ENCODE results near the gene FGF1.

FGF1 gene

GRCh38 chr5:142661143-142661542 lies 24.7 kb downstream of the FGF1 start:
- Histone ChIP-seq H3K4me3 (ENCODE audit: low read depth, low read length) (no peak overlapping the region), H3K9me3 (ENCODE audit: control insufficient read depth, low read length) (no peaks in the 10 kb centered on the region), H3K79me2 (no peaks in the 10 kb centered on the region), H3K36me3 (ENCODE audit: control insufficient read depth, insufficient read depth, low read length) (no peaks in the 10 kb centered on the region), H2AFZ (no peak overlapping the region), H3K4me1 (no peaks in the 10 kb centered on the region), H3K9ac (no peak overlapping the region), H3K27ac (no peak overlapping the region), H3K27me3 (ENCODE audit: control insufficient read depth, insufficient read depth, low read length) (no peaks in the 10 kb centered on the region), H3K4me2 (ENCODE audit: low read length) (no peak overlapping the region)
- TF ChIP-seq CTCF (IDR thresholded peaks at IDR 0.05) = no peak

DNA sequence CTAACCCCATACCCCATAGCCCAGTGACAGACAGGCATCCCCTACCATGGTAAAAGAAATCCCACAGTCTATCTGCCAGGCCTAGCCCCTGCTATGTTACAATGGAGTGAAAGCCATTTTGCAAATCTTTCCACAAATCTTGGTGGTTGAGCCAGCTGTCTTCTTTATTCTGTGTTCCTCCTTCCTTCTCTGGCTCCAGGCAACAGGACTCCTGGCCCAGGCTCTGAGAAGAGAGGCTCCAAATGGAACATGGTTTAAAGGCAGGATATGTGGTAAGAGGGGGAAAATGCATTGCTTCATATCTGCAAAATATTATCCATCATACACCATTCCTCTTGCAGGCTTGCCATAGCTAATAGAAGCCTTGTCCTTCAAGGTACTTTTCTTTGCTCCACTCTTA lies 25.2 kb downstream of the FGF1 start:
- Histone ChIP-seq H3K9me3 (ENCODE audit: control insufficient read depth, low read length) (no peaks in the 10 kb centered on the region), H3K4me3 (ENCODE audit: low read depth, low read length) (no peak overlapping the region), H3K79me2 (no peaks in the 10 kb centered on the region), H3K27me3 (ENCODE audit: control insufficient read depth, insufficient read depth, low read length) (no peaks in the 10 kb centered on the region), H3K9ac (no peak overlapping the region), H3K4me1 (no peaks in the 10 kb centered on the region), H3K36me3 (ENCODE audit: control insufficient read depth, insufficient read depth, low read length) (no peaks in the 10 kb centered on the region), H2AFZ (no peak overlapping the region), H3K4me2 (ENCODE audit: low read length) (no peak overlapping the region), H3K27ac (no peak overlapping the region)
- no peak for TF ChIP-seq CTCF (IDR thresholded peaks at IDR 0.05)

DNA sequence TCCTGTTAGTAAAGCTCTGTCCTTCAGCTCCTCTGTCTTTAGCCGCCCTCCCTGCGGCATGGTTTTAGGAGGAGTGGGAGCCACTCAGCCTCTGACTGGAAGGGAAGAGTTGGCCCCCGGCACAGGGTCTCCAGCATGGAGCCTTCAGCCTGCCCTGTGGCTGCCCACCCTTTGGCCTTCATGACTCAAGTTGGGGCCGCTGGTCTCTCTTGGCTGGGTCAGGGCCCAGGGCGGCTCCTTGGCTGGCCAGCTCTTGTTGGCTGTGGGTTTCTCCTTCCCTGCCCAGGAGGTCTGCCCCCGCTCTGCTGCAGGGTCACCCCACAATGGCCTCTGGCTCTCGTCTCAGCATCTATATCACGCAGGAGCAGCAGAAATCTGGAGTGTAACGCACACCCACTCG lies 25.7 kb downstream of the FGF1 start:
- Histone ChIP-seq H3K4me3 (ENCODE audit: low read depth, low read length) (no peak overlapping the region), H2AFZ (no peak overlapping the region), H3K4me1 (peaks cover 4% of the 10 kb centered on the region), H3K9me3 (ENCODE audit: control insufficient read depth, low read length) (no peaks in the 10 kb centered on the region), H3K9ac (no peak overlapping the region), H3K4me2 (ENCODE audit: low read length) (no peak overlapping the region), H3K27me3 (ENCODE audit: control insufficient read depth, insufficient read depth, low read length) (no peaks in the 10 kb centered on the region), H3K27ac (no peak overlapping the region), H3K79me2 (no peaks in the 10 kb centered on the region), H3K36me3 (ENCODE audit: control insufficient read depth, insufficient read depth, low read length) (no peaks in the 10 kb centered on the region)
- TF ChIP-seq CTCF (IDR thresholded peaks at IDR 0.05) = no peak

GRCh38 chr5:142659405-142659804 lies 26.5 kb downstream of the FGF1 start:
- H3K79me2 ChIP-seq = no peaks in the 10 kb centered on the region
- peaks cover 12% of the 10 kb centered on the region for H3K4me1 ChIP-seq
- H3K27me3 ChIP-seq (ENCODE audit: control insufficient read depth, insufficient read depth, low read length) = no peaks in the 10 kb centered on the region
- no peak for TF ChIP-seq CTCF (IDR thresholded peaks at IDR 0.05)
- no peak overlapping the region for H3K4me3 ChIP-seq (ENCODE audit: low read depth, low read length)
- no peak overlapping the region for H2AFZ ChIP-seq
- H3K27ac ChIP-seq = no peak overlapping the region
- no peak overlapping the region for H3K9ac ChIP-seq
- no peaks in the 10 kb centered on the region for H3K36me3 ChIP-seq (ENCODE audit: control insufficient read depth, insufficient read depth, low read length)
- H3K4me2 ChIP-seq (ENCODE audit: low read length) = no peak overlapping the region
- H3K9me3 ChIP-seq (ENCODE audit: control insufficient read depth, low read length) = no peaks in the 10 kb centered on the region

DNA sequence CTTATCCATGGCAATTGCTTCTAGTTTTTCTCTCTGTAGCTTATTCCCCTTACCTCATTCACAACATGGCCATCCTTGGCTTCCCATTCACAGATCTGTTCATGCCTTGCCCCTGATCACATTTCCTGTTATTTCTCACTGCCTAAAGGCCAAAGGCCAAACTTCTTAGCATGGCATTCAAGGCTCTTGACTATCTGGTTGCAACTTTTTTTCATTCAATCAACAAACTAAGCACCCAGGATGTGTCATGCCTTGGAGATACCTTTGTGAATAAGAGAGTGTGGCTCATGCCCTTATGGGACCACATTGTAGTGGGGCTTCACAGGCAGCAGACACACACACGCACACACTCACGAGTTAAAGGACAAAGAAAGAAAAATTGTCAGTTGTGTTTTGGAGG lies 27.6 kb downstream of the FGF1 start:
- peaks cover 16% of the 10 kb centered on the region for H3K4me1 ChIP-seq
- no peak overlapping the region for H3K4me3 ChIP-seq (ENCODE audit: low read depth, low read length)
- H3K36me3 ChIP-seq (ENCODE audit: control insufficient read depth, insufficient read depth, low read length) = no peaks in the 10 kb centered on the region
- H3K9ac ChIP-seq = no peak overlapping the region
- no peaks in the 10 kb centered on the region for H3K27me3 ChIP-seq (ENCODE audit: control insufficient read depth, insufficient read depth, low read length)
- H3K9me3 ChIP-seq (ENCODE audit: control insufficient read depth, low read length) = no peaks in the 10 kb centered on the region
- H3K79me2 ChIP-seq = no peaks in the 10 kb centered on the region
- no peak for TF ChIP-seq CTCF (IDR thresholded peaks at IDR 0.05)
- no peak overlapping the region for H3K27ac ChIP-seq
- no peak overlapping the region for H3K4me2 ChIP-seq (ENCODE audit: low read length)
- H2AFZ ChIP-seq = no peak overlapping the region

Measured in parathyroid adenoma (tissue), 2 donors.